Measurements from ENCODE around the gene TCTA.

Gene TCTA

GRCh38 chr3:49410846-49411534, 1.2 kb upstream of the TCTA start:
- DNase-seq (ENCODE audit: low read depth), result no peak

- no peak for DNase-seq (ENCODE audit: low read depth)
Measured at GRCh38 chr3:49411535-49411967, 672 bp upstream of the TCTA start.

- no peak for DNase-seq (ENCODE audit: low read depth)
Measured at GRCh38 chr3:49412632-49413337, 562 bp downstream of the TCTA start.

- DNase-seq (ENCODE audit: low read depth), result no peak
Measured at GRCh38 chr3:49413338-49413734, 1.1 kb downstream of the TCTA start.

GRCh38 chr3:49414753-49415152, 2.5 kb downstream of the TCTA start:
- DNase-seq (ENCODE audit: low read depth), result no peak

GRCh38 chr3:49415931-49416601, 3.8 kb downstream of the TCTA start:
- DNase-seq (ENCODE audit: low read depth), result no peak

- no peak for DNase-seq (ENCODE audit: low read depth)
Measured at GRCh38 chr3:49416867-49417266, 4.6 kb downstream of the TCTA start.

GRCh38 chr3:49417516-49418120, 5.4 kb downstream of the TCTA start:
- no peak for DNase-seq (ENCODE audit: low read depth)

GRCh38 chr3:49421890-49422378, 9.7 kb downstream of the TCTA start:
- DNase-seq (ENCODE audit: low read depth), result no peak

- DNase-seq (ENCODE audit: low read depth), result no peak
Measured at GRCh38 chr3:49422379-49423248, 10.4 kb downstream of the TCTA start, which contains the start of gene AMT. Gene AMT, minus strand, starts transcription at chr3:49422473. Its CDS starts 23 bp downstream, at chr3:49422450.

GRCh38 chr3:49424816-49425215, 12.6 kb downstream of the TCTA start:
- no peak for DNase-seq (ENCODE audit: low read depth)

- DNase-seq (ENCODE audit: low read depth), result no peak
Measured at GRCh38 chr3:49427586-49427985, 15.4 kb downstream of the TCTA start.

GRCh38 chr3:49428752-49429080, 16.5 kb downstream of the TCTA start:
- no peak for DNase-seq (ENCODE audit: low read depth)

GRCh38 chr3:49434731-49435130, 22.5 kb downstream of the TCTA start:
- DNase-seq (ENCODE audit: low read depth), result no peak

GRCh38 chr3:49445391-49445790, 33.2 kb downstream of the TCTA start:
- DNase-seq (ENCODE audit: low read depth), result no peak

GRCh38 chr3:49453621-49454020, 41.4 kb downstream of the TCTA start:
- no peak for DNase-seq (ENCODE audit: low read depth)

GRCh38 chr3:49454458-49454857, 42.2 kb downstream of the TCTA start:
- DNase-seq (ENCODE audit: low read depth), result no peak

- DNase-seq (ENCODE audit: low read depth), result no peak
Measured at GRCh38 chr3:49454898-49455681, 42.9 kb downstream of the TCTA start.

- no peak for DNase-seq (ENCODE audit: low read depth)
Measured at GRCh38 chr3:49456466-49456865, 44.2 kb downstream of the TCTA start.

- DNase-seq (ENCODE audit: low read depth), result no peak
Measured at GRCh38 chr3:49460188-49460890, 48.1 kb downstream of the TCTA start.
